Anterior cingulate cortex (tissue), 58 donors: Measurements from ENCODE around the gene MTCL1.

ENCODE experiments used
- DNase-seq, 58 donors: peaks; one replicate each; lab custom pipeline; 2025; lab: John Stamatoyannopoulos, UW

MTCL1 gene

DNA sequence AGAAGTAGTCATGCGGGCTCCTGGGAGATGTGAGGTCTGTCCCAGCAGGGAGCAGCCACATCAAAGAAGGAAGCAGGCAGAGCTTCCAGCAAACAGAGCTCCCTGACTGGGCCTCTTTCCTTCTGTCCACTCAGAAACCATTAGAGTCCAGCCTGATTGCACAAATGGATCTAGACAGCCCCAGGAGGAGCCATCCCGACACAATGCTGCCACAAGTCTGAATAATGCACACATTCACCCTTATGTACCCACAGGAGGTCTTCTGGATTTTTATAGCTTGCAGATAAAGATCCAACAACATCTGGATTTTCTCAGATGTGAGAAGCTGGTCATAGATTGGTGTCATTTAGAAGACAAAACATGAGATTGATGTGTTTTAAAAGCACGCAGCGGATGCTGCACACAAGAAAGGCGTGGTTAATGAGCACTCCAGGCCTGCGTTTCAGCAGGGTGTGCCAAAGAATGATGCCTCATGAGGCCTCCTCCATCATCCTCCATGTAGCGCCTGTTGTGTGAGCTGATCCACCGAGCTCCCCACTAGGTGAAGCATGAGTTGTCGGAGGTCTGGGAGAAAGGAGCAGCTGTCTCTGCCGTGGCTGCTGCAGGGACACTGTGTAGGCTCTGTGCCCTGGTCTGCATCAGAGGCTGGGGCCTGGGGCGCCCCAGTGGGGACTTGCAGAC, 60.6 kb downstream of the MTCL1 start:
- peak in 6 of 58 donors; percentile 10 to 24 (median 20) for DNase-seq

DNA sequence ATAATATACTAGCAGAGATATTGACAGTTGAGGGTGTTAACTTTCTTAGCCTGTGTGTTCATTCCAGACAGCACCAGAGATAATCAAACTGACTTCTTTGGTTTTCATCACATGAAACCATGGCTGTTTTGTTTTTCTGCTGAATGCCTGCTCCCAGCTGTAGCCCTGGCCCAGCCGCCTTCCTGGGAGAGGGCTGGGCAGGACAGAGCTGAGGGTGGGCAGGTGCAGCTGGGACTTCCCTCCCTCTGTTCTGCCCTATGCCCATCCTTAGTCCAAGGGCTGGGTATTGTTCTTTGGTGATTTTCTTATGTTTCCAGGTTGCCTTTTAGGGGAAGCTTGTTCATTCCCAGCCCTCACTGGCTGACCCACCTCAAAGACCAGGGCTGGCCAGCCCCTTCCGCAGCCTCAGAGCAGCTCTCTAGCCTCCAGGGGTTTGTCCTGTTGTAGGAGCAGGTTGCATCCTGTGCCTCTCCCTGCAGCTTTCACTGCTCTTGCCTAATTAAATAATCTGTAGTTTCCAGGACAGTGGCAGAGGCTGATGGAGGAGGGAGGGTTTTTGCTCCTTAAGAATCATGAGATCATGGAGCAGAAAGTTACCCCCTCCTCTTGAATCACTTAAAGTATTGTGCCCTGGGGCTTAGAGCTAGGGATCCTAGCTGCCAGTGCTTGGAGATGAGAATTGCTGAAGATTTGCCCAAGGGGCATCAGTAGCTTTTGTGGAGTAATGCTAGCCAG, 61.4 kb downstream of the MTCL1 start:
- no peak for DNase-seq

DNA sequence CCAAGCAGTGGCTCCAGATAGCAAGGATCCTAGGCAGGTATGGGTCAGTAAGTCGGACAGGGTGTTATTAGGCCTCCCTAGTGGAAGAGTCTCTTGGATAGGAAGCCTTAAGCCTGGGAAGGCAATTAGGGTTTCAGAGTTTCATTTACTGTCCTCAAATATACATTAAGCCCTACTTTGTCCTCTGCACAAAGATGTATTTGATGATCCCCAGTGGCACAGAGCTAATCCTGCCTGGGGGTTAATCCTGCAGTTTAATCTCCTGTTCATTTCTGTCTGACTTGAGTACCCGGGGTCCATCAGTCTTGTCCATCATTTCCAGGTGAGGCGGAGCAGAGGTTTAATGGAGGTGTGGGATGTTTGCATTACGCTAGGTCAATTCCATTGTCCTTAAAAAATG, 62.0 kb downstream of the MTCL1 start:
- no peak for DNase-seq

DNA sequence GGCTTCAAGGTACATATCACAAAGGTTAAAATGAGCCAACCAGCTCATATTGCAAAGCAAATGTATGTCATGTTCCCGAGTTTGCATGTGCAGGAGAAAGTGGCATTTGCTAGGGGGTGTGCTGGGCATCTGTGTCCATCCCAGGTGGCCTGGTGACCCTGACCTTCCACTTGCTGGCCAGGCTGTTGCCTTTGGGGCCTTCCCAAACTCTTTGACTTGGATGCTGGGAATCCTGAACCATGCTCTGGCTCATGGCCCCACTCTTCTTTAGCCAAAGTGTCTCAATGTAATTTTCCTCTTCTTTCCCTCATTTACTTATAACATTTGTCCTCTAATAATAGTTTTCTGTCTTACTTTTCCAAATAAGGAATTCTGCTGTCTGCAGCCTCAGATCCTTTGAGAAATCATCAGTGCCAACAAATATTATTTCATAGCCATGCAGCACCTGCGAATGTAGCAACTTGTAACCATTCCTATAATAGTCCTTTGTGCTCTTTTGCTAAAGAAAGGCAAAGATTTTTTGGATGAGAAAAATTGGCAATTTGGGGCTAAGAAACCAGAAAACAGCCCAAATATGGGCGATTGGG, 64.2 kb downstream of the MTCL1 start:
- DNase-seq, result no peak

DNA sequence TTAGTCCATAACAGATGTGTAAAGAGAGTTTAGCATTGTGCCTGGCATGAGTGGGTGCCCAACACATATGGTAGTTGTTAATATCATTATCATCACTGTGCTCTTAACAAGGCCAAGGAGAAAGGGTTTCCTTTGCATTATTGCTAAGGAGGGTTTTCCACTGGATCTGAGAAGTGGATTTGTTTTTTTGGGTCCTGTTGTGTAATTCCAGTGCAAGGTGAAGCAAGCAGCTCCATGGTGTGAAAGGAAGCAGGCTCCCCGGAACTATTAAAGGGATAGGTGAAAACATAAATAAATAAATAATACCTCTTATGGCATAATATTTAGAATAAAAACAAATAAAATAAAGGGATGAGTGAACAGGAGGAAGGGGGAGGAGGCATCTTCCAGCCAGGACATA, 65.3 kb downstream of the MTCL1 start:
- no peak for DNase-seq

DNA sequence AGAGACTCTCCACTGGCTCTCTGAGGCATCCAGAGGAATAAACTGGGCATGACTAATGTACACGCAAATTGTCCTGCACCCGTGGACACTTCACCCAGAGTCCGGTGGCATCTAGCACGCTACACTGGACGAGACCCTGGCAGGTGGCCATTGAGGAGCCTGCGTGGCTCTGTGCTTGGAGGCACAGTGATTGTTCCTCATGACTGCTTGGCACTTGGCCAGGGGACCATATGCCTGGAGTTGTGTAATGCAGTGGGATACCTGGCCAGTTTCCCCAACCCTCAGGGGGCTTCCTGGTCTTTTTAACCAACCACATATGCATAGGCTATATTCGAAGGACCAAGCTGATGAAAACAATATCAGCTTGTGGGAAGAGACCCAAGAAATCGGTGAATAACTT, 66.6 kb downstream of the MTCL1 start:
- peak in 7 of 58 donors; percentile 12 to 91 (median 24) for DNase-seq

DNA sequence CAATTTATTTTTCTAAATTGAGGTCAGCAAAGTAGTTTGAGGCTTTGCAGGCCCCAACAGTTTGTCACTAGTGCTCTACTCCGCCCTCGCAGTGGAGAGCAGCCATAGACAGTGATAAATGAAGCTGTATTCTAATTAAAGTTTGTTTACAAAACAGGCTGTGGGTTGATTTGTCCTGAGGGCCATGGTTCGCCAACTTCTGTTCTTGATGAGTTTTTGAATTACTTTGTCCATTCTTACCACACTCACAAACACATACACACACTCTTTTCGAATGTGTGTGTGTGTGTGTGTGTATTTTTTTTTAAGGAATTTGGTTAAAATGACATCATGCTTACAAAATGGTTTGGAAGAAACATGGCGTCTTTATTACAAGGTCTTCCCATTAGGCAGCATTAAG, 68.6 kb downstream of the MTCL1 start:
- no peak for DNase-seq

DNA sequence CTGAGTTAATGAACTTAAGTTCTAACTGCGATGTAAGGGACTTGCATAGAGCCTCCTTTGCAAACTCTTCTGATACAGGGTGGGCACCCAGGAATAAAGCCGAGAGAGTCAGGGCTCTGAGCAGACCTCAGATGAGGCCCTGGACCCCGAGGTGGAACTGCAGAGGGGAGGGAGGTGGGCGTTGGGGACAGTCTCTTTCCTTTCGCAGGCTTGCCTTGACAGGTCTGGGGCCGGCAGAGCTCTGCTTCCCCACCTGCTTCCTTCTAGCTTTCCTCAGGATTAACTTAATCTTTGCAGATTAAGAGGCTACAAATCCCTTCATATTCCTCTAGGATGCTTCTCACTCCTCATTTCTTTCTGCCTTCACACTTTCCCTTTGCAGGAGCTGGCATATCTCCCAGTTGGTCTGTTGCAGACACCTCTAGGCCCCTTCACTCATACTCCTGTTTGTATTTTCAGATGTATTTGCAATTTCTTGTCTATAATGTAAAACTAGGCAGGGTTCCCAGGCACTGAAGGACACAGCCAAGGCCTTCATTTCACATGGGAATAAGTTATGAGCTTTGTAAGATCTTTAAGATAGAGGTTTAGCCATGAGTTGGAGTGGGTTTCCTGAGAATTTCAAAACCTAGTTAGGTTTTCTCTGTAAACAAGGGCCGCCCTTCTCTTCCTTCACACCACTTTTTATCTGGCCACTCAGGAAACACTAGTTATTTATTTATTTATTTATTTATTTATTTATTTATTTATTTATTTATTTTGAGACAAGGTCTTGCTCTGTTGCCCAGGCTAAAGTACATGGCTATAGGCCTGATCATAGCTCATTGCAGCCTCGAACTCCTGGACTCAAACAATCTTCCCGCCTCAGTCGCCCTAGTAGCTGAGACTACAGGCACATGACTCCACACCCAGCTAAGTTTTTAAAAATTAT, 70.9 kb downstream of the MTCL1 start:
- no peak for DNase-seq

DNA sequence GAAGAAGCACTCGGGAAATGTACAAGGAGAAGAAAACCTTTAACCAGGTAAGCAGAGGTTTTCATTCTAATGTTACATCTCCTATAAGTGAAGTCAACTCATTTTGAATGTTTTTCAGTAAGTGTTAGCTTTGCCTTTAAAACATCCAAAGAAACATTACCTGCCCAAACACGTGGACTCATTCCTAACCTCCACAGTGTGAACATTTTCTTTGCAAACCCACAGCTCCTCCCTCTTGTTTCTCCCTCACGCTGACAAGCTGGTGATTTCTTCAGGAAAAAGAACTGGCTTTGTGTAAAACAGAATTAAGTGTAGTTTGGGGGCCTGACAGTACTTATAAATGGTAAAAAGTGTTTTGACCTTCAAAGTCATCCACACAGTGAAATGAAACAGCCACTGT, 72.5 kb downstream of the MTCL1 start:
- DNase-seq, result no peak

DNA sequence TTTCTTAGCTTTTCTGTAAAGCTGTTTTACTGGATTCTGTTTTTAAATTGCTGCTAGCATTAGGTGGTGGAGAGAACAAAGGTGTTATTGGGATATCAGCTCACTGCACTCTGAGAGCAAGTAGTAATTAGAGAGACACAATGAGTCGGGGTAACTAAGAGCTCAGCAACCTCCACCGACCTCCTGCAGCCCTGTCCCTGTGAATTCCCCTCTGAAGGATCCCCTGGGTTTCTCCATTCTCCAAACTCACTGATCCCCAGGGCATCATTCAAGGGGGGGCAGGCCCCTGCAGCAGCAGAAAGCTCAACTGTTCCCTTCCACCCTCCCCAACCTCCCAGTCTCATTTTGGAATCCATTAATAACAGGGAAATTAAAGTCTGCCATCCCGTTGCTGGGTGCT, 73.0 kb downstream of the MTCL1 start:
- DNase-seq, result no peak

DNA sequence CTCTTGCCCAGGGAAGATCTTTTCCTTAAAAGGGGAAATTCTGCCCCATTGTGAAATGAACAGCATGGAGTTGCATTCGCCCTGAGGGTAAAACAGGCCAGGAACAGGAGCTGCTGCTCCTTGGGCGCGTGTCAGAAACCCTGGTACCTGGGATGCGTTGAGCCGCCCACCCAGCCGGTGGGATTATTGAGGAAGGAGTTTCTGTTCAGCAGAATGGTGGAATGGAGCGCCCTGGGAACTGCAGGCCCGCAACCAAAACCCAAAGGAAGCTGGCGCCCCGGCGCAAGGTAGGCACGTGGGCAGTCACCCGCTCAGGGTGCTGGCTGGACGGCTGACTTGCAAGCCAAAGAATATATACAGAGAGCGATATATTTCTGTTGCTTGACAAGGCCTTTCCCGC, 73.5 kb downstream of the MTCL1 start:
- no peak for DNase-seq

DNA sequence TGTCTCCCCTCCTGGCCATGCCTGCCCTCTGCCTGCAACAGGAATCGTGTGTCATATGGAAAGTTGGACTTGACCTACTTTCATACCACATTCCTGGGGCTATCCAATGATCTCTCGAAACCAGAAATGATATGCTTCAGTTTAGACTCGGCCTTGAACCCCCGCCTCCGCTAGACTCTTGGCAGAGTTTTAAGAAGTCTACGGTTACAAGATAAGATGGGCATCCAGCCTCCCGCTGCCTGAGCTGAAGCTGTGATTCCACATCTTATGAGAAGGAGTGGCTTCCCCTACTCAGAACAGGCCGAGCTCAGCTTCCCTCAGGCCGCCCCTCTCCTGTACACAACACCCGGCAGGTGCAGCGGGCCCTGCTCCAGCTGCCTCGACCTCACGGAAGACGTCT, 73.9 kb downstream of the MTCL1 start:
- no peak for DNase-seq

DNA sequence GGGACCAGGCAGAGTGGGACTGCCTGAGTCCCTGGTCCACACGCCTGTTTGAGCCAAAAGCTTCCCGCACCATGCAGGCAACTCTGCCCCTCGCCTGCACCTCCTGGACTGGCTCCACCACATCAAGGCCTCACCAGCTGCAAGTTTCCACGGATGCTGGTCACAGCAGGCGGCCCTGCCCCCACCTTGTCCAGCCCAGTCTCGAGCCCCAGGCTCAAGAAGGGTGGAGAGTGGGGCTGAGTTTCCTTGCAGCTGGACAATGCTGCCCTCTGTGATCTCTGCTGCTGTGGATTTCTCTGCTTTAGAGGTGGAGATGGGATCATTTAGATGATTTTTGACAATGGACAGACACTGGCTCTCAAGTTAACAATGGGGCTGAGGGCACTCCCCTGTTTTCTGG, 74.9 kb downstream of the MTCL1 start:
- DNase-seq, result no peak

DNA sequence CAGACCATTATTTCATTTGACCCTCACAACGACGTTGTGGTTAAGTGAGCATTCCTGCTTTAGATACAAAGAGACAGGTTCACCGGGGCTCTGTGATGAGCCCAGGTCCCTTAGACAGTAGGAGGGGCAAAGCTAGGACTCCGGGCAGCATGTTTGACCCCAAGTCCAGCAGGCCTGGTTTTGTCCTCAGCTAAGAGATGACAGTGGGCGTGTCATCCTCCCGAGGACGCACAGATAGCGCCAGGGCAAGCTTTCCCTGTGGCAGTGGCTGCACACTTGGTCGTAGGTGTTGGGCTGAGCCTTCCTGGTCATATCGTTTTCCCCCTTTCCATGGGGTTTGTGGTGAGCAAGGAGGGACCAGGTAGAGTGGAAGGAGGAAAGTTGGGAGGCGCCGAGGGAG, 76.3 kb downstream of the MTCL1 start:
- no peak for DNase-seq

DNA sequence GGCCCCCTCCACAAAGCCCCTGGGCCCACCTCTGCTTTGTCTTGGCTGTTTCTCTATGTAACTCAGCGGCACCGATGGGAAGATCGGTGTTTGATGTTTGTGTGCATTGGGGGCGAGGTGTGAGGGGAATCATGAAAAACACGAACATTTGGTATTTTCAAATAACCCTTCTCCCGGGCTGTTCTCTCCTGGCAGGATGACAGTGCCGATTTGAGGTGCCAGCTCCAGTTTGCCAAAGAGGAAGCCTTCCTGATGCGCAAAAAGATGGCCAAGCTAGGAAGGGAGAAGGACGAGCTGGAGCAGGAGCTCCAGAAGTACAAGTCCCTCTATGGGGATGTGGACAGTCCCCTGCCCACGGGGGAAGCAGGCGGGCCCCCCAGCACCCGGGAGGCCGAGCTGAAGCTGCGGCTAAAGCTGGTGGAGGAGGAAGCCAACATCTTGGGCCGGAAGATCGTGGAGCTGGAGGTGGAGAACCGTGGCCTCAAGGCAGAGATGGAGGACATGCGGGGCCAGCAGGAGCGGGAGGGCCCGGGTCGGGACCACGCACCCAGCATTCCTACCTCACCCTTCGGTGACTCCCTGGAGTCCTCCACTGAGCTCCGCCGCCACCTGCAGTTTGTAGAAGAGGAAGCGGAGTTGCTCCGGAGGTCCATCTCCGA, 78.1 kb downstream of the MTCL1 start:
- peak in 14 of 58 donors; percentile 13 to 53 (median 36) for DNase-seq

DNA sequence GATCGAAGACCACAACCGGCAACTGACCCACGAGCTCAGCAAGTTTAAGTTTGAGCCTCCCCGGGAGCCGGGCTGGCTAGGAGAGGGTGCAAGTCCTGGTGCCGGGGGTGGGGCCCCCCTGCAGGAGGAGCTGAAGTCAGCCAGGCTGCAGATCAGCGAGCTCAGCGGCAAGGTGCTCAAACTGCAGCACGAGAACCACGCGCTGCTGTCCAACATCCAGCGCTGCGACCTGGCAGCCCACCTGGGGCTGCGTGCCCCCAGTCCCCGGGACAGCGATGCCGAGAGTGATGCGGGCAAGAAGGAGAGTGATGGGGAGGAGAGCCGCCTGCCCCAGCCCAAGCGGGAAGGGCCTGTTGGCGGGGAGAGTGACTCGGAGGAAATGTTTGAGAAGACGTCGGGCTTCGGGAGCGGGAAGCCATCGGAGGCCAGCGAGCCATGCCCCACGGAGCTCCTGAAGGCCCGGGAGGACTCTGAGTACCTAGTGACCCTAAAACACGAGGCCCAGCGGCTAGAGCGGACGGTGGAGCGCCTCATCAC, 78.7 kb downstream of the MTCL1 start:
- no peak for DNase-seq

DNA sequence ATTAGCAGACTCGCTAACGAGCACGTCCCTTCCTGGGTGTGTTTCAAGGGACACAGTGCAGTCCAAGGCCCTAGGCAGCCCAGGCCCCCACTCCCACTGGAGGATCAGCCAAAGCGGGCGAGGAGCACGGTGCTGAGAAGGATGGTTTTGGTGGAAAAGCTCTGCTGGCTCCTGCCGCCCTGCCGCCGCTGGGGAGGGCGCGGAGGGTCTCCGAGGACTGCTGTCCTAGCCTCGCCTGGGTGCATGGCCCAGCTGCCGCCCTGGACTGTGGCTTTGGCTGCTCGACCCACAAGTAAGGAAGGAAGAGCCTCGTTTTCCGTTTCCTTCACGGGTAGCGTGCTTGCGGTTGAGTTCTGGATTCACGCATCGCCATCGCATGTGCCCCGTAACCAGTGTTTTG, 79.9 kb downstream of the MTCL1 start:
- DNase-seq, result no peak

DNA sequence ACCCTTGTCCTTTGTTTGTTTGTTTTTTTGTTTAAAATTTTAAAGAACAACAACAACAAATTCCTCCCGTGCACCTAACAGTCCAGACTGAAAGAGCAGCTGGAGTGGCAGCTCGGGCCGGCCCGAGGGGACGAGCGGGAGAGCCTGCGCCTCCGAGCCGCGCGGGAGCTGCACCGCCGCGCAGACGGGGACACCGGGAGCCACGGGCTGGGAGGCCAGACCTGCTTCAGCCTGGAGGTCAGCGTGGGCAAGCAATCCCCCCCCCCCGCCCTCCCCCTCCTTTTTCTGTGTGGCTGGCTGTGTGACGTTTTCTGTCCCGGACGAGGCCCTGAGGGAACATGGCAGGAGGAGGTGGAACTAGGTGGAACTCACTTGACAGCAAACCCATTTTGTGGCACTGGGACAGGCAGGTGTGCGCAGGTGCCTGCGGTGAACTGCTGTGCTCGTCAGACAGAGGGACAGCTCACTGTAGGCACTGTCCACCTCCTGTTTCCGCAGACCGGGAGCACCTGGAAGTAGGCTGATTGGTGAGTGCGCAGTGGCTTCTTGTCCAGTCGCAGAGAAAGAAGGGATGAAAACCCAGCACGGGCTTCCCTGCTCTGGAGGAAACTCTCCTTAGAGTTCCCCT, 80.6 kb downstream of the MTCL1 start:
- DNase-seq, result no peak
